ENCODE measurements around the gene PAX5. TPM values are rescaled to one million over a fixed set of nuclear protein-coding genes. Genes with fewer than 3 reads are reported as not detected.

PAX5 gene
- total and polyA plus RNA-seq, 2 of the 13 experiments (the other 11 are each of a cell fraction or from before 2014, with no cell fraction given), result not detected

DNA sequence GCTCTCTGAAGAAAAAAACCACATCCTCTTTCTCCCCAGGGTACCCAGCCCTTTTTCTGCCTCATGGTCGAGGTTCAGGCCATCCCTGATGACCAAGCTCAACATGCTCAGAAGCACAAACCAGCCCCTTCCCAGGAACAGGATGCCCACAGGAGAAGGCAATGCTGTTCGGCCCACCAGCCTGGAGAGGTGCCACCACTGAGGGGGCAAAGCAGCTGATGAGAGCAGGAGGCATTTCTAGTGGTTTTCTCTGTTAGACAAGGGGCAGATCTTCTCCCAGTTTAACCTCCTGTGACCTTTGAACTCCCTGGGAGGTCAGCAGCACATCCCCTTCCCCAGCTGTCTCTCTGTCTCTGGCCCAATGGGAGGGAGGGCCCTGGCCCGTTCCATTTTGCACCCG, 73.0 kb downstream of the PAX5 start:
- TF ChIP-seq ESRRA (CRISPR knock-in tag; IDR thresholded peaks at IDR 0.05; ENCODE audit: low read depth) (no peak), ZNF451 (CRISPR knock-in tag; IDR thresholded peaks at IDR 0.05) (no peak), CREB3 (CRISPR knock-in tag; IDR thresholded peaks at IDR 0.05) (no peak), NFATC3 (CRISPR knock-in tag; IDR thresholded peaks at IDR 0.05) (no peak), CENPT (CRISPR knock-in tag; IDR thresholded peaks at IDR 0.05; ENCODE audit: low read depth) (no peak), CCDC6 (CRISPR knock-in tag; IDR thresholded peaks at IDR 0.05) (no peak), PCBP1 (IDR thresholded peaks at IDR 0.05; ENCODE audit: borderline replicate concordance, low read depth, low read length) (no peak), ZNF234 (CRISPR knock-in tag; conservative IDR thresholded peaks at IDR 0.05) (no peak), ZNF362 (CRISPR knock-in tag; IDR thresholded peaks at IDR 0.05; ENCODE audit: borderline replicate concordance) (no peak), ZNF678 (CRISPR knock-in tag; IDR thresholded peaks at IDR 0.05) (no peak)
- TF ChIP-seq, protein P1, sequence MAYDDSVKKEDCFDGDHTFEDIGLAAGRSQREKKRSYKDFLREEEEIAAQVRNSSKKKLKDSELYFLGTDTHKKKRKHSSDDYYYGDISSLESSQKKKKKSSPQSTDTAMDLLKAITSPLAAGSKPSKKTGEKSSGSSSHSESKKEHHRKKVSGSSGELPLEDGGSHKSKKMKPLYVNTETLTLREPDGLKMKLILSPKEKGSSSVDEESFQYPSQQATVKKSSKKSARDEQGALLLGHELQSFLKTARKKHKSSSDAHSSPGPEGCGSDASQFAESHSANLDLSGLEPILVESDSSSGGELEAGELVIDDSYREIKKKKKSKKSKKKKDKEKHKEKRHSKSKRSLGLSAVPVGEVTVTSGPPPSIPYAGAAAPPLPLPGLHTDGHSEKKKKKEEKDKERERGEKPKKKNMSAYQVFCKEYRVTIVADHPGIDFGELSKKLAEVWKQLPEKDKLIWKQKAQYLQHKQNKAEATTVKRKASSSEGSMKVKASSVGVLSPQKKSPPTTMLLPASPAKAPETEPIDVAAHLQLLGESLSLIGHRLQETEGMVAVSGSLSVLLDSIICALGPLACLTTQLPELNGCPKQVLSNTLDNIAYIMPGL (CRISPR knock-in tag; IDR thresholded peaks at IDR 0.05; ENCODE audit: borderline replicate concordance in 1 of 2, low read depth in 1 of 2), result no peak

More for the DNA sequence above, 73.0 kb downstream of the PAX5 start:
- H2AFZ ChIP-seq (ENCODE audit: low read length), result no peak overlapping the region
- no peak overlapping the region for H3K9ac ChIP-seq (ENCODE audit: insufficient read depth, low read depth, low read length)
- no peak for FAIRE-seq
- H3K4me3 ChIP-seq (replicated peaks in 1 of 3; ENCODE audit: insufficient read depth in 1 of 3, low read depth in 2 of 3, low read length in 3 of 3), result no peak overlapping the region
- H3K27me3 ChIP-seq (ENCODE audit: control insufficient read depth in 1 of 2, insufficient read depth in 2 of 2, low read length in 2 of 2), result peaks cover 0 to 27% of the 10 kb centered on the region in 2 experiments; a peak in 3 of 5 replicates
- no peak overlapping the region for H3K4me2 ChIP-seq (ENCODE audit: low read depth, low read length)
- H3K27ac ChIP-seq (ENCODE audit: extremely low read length, insufficient read depth, low read length), result no peak overlapping the region
- no peak for DNase-seq (ENCODE audit: low spot score)
- no peaks in the 10 kb centered on the region for H3K79me2 ChIP-seq (ENCODE audit: insufficient read depth, low read length)
- ATAC-seq, result no peak
- intact Hi-C loops (cut with micrococcal nuclease; ENCODE audit: unreplicated experiment), result no loop called here
- H3K4me1 ChIP-seq (ENCODE audit: insufficient read depth, low read length), result no peaks in the 10 kb centered on the region
- no peaks in the 10 kb centered on the region for H3K9me3 ChIP-seq (ENCODE audit: low read length)
- 31% methylated on average over 3 of the region's 4 CpGs for WGBS (ENCODE audit: low lambda C conversion rate)
- BruUV-seq (replicated peaks), result no TSS peak
- CTCF ChIA-PET (ENCODE audit: low intra/inter-chr PET ratio, low total read pairs), result no interaction called here
- in situ Hi-C loops (cut with HindIII; ENCODE audit: extremely low pct_ligation_motif_present, low pct_unique_long_range_greater_than_20kb), result no loop called here
- no peaks in the 10 kb centered on the region for H3K36me3 ChIP-seq (replicated peaks in 1 of 2; ENCODE audit: control insufficient read depth in 1 of 2, insufficient read depth in 2 of 2, low read length in 2 of 2)
- POLR2A ChIA-PET, result no interaction called here
- no peaks in the 10 kb centered on the region for H4K20me1 ChIP-seq (ENCODE audit: insufficient read depth, low read length)

All from HepG2 (cell line).